Cardiac fibroblast (primary cell): ENCODE measurements around the gene HAUS6.

ENCODE experiments used
- DNase-seq, 2 donors: peaks; one replicate each; pipeline versions ENCODE4 v3.0.0 to v3.0.0-alpha.2; 2010; ENCODE audit warnings: low read depth in 2 of 2
- H3K4me3 ChIP-seq, 2 donors: replicated peaks in 1 of 2; 1 replicate in 1 of 2; 2 replicates in 1 of 2; pipeline ENCODE4 v1.5.1; 2011; ENCODE audit warnings: low read depth in 2 of 2, low read length in 2 of 2, mild to moderate bottlenecking in 2 of 2, moderate library complexity in 1 of 2
- TF ChIP-seq, protein P1 (sequence below): IDR thresholded peaks from one replicate; pipeline ENCODE4 v1.5.1; 2011; ENCODE audit warnings: low read depth, mild to moderate bottlenecking, low read length, inconsistent platforms

Gene HAUS6

GRCh38 chr9:19074229-19074628 is 28.5 kb downstream of the HAUS6 start:
- DNase-seq: no peak
- TF ChIP-seq, protein P1, sequence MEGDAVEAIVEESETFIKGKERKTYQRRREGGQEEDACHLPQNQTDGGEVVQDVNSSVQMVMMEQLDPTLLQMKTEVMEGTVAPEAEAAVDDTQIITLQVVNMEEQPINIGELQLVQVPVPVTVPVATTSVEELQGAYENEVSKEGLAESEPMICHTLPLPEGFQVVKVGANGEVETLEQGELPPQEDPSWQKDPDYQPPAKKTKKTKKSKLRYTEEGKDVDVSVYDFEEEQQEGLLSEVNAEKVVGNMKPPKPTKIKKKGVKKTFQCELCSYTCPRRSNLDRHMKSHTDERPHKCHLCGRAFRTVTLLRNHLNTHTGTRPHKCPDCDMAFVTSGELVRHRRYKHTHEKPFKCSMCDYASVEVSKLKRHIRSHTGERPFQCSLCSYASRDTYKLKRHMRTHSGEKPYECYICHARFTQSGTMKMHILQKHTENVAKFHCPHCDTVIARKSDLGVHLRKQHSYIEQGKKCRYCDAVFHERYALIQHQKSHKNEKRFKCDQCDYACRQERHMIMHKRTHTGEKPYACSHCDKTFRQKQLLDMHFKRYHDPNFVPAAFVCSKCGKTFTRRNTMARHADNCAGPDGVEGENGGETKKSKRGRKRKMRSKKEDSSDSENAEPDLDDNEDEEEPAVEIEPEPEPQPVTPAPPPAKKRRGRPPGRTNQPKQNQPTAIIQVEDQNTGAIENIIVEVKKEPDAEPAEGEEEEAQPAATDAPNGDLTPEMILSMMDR: no peak
- H3K4me3 ChIP-seq: no peak overlapping the region

GRCh38 chr9:19057033-19057432 is 45.7 kb downstream of the HAUS6 start:
- no peak for DNase-seq
- TF ChIP-seq, protein P1: no peak

DNA sequence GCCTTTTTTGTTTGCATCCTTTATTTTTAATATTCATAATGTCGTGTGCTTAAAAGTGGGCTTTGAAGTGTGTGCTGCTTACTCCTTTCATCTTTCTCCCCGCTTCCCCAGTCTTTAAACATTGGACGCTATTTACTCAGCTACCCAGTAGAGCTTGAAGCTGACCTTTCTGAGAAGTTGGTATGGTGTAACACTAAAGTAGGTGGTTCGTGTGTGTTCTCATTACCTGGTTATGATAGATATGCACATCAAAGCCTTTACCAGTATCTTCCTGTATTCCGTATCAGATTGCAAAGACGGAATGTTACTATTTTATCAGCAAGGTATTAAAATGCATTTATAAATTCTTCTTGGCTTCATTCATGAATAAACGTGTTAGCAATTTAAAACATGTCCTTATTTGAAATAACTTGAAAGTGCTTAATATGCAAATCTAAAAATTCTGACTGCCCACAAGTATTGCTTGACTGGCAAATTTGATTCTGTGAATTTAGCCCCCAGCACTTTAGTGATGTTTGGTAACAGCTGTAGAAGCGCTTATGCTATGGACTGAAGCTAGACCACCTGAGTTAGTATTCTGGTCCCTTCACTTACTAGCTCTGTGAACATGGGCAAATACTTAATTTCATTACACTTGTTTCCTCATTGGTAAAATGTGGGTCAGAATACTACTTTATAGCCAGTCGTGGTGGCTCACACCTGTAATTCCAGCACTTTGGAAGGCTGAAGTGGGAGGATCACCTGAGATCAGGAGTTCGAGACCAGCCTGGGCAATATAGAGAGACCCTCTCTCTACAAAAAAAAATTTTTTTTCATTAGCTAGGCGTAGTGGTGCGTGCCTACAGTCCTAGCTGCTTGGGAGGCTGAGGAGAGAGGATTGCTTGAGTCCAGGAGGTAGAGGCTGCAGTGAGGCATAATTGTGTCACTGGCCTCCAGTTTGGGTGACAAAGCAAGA is 51.8 kb downstream of the HAUS6 start:
- H3K4me3 ChIP-seq: peak overlapping the region; percentile 83 to 88
- TF ChIP-seq, protein P1: no peak
- DNase-seq: no peak

More at GRCh38 chr9:19057033-19057432, 45.7 kb downstream of the HAUS6 start:
- no peak overlapping the region for H3K4me3 ChIP-seq

DNA sequence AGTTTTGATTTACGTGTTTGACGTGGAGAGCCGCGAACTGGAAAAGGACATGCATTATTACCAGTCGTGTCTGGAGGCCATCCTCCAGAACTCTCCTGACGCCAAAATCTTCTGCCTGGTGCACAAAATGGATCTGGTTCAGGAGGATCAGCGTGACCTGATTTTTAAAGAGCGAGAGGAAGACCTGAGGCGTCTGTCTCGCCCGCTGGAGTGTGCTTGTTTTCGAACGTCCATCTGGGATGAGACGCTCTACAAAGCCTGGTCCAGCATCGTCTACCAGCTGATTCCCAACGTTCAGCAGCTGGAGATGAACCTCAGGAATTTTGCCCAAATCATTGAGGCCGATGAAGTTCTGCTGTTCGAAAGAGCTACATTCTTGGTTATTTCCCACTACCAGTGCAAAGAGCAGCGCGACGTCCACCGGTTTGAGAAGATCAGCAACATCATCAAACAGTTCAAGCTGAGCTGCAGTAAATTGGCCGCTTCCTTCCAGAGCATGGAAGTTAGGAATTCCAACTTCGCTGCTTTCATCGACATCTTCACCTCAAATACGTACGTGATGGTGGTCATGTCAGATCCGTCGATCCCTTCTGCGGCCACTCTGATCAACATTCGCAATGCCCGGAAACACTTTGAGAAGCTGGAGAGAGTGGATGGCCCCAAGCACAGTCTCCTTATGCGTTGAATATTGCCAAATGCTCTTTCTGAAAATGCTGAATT is 52.6 kb downstream of the HAUS6 start:
- TF ChIP-seq, protein P1: no peak
- peak overlapping the region; percentile 83 to 88 for H3K4me3 ChIP-seq
- peak; percentile 48 for DNase-seq

DNA sequence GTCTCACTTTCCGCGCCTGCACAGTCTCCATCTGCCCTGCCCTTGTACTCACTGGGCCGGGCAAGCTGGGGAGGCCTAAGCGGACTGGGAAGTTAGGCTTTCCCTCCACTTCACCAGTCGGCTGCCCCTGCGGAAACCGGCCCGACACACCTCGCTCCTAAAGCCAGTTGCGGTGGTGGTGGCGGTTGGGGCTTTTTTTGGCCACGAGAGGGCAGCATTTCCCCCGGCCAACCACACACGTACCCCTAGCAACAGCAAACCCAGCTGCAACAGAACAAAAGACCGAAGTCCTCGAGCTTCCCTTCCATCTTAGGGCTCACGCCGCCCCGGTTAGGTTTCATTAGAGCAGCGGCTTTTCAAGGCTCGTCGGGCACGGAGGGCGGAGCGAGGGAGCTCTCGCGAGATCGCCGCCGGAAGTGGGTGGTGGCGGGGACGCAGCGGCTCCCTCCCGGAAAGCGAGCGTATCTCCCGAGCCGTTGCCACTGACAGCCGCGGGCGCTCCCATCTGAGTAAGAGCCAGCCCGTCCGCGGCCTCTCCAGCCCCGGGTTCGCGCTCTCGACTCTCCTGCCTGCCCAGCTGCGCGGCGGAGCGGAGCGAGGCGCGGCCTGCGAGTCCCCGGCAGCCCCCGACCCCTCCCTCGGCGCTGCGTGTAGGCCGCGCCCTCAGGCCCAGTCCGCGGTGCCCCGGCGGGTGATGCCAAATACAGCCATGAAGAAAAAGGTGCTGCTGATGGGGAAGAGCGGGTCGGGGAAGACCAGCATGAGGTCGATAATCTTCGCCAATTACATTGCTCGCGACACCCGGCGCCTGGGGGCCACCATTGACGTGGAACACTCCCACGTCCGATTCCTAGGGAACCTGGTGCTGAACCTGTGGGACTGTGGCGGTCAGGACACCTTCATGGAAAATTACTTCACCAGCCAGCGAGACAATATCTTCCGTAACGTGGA is 53.5 kb downstream of the HAUS6 start, which contains the start of gene RRAGA:
Gene RRAGA (plus strand): TSS at position 462 of the 951 bp plus-strand sequence. CDS start 233 bp downstream, at position 695.
- peak within 1 kb of the TSS; percentile 83 to 88 for H3K4me3 ChIP-seq
- DNase-seq: peak; percentile 96 to 98
- TF ChIP-seq, protein P1: peak; percentile 93

DNA sequence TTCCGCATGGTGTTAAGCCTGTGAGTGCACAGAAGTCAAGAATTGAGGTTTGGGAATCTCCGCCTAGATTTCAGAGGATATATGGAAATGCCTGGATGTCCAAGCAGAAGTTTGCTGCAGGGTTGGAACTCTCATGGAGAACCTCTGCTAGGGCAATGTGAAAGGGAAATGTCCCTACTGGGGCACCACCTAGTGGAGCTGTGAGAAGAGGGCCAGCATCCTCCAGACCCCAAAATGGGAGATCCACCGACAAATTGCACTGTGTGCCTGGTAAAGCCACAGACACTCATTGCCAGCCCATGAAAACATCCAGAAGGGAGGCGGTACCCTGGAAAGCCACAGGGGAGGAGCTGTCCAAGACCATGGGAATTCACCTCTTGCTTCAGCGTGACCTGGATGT is 66.1 kb downstream of the HAUS6 start:
- DNase-seq: no peak
- TF ChIP-seq, protein P1: peak; percentile 14

More for the DNA sequence above, 66.1 kb downstream of the HAUS6 start:
- H3K4me3 ChIP-seq: no peak overlapping the region
